H9 (cell line): ENCODE data around the gene OGDH. TPM values are rescaled to one million over a fixed set of nuclear protein-coding genes. Genes with fewer than 3 reads are reported as not detected.

Experiments
- DNase-seq: peaks from one replicate; pipeline ENCODE4 v3.0.0-alpha.2; 2017
- H2AFZ ChIP-seq: one replicate; pipeline ENCODE4 v1.6.1; 2013; ENCODE audit warnings: mild to moderate bottlenecking, low read length, control low read depth, moderate library complexity
- H2AK5ac ChIP-seq: 2 replicates; pipeline ENCODE4 v1.6.1; 2013; ENCODE audit warnings: low read length, control low read depth, mixed read lengths; ENCODE audit not compliant: insufficient read length
- H2BK120ac ChIP-seq: one replicate; pipeline ENCODE4 v1.6.1; 2013; ENCODE audit warnings: low read depth, mild to moderate bottlenecking, low read length, control low read depth, inconsistent platforms; ENCODE audit not compliant: poor library complexity, severe bottlenecking
- H2BK12ac ChIP-seq: 2 replicates; pipeline ENCODE4 v1.6.1; 2013; ENCODE audit warnings: low read length, control low read depth, mixed read lengths, low read depth; ENCODE audit not compliant: insufficient read length
- H2BK15ac ChIP-seq: 2 replicates; pipeline ENCODE4 v1.6.1; 2013; ENCODE audit warnings: low read depth, low read length, control low read depth
- H2BK20ac ChIP-seq: one replicate; pipeline ENCODE4 v1.6.1; 2013; ENCODE audit warnings: low read depth, mild to moderate bottlenecking, low read length, control low read depth, inconsistent platforms; ENCODE audit not compliant: poor library complexity, severe bottlenecking
- H2BK5ac ChIP-seq: 2 replicates; pipeline ENCODE4 v1.6.1; 2013; ENCODE audit warnings: low read length, control low read depth, mixed read lengths; ENCODE audit not compliant: insufficient read length
- H3K14ac ChIP-seq: 2 replicates; pipeline ENCODE4 v1.6.1; 2013; ENCODE audit warnings: low read length, control low read depth; ENCODE audit not compliant: insufficient read depth
- H3K18ac ChIP-seq: 2 replicates; pipeline ENCODE4 v1.6.1; 2013; ENCODE audit warnings: low read depth, mild to moderate bottlenecking, mixed read lengths, low read length, control low read depth; ENCODE audit not compliant: insufficient read length
- H3K23ac ChIP-seq: 2 replicates; pipeline ENCODE4 v1.6.1; 2013; ENCODE audit warnings: low read length, control low read depth, mixed read lengths, low read depth; ENCODE audit not compliant: insufficient read length
- H3K23me2 ChIP-seq: 2 replicates; pipeline ENCODE4 v1.6.1; 2013; ENCODE audit warnings: low read depth, mild to moderate bottlenecking, mixed read lengths, low read length, control low read depth; ENCODE audit not compliant: insufficient read length, poor library complexity, severe bottlenecking
- H3K27ac ChIP-seq: 2 replicates; pipeline ENCODE4 v1.5.1; 2013; ENCODE audit warnings: low read length, control low read depth, mixed read lengths, low read depth; ENCODE audit not compliant: insufficient read length
- H3K27me3 ChIP-seq: 2 replicates; pipeline ENCODE4 v1.6.1; 2013; ENCODE audit warnings: low read length, control low read depth, inconsistent platforms; ENCODE audit not compliant: insufficient read depth
- H3K4ac ChIP-seq: 2 replicates; pipeline ENCODE4 v1.6.1; 2013; ENCODE audit warnings: low read depth, mild to moderate bottlenecking, control low read depth, inconsistent platforms, low read length, moderate library complexity
- H3K4me1 ChIP-seq: 2 replicates; pipeline ENCODE4 v1.6.1; 2013; ENCODE audit warnings: low read length, control low read depth, inconsistent platforms; ENCODE audit not compliant: insufficient read depth
- H3K4me2 ChIP-seq: 2 replicates; pipeline ENCODE4 v1.6.1; 2013; ENCODE audit warnings: low read length, control low read depth, mixed read lengths; ENCODE audit not compliant: insufficient read length, insufficient read depth
- H3K56ac ChIP-seq: 2 replicates; pipeline ENCODE4 v1.6.1; 2013; ENCODE audit warnings: low read depth, mild to moderate bottlenecking, mixed read lengths, low read length, control low read depth; ENCODE audit not compliant: insufficient read length
- H3K79me1 ChIP-seq: 2 replicates; pipeline ENCODE4 v1.6.1; 2013; ENCODE audit warnings: low read depth, mild to moderate bottlenecking, moderate library complexity, low read length, control low read depth, inconsistent platforms; ENCODE audit not compliant: insufficient read depth, poor library complexity, severe bottlenecking
- H3K79me2 ChIP-seq: 2 replicates; pipeline ENCODE4 v1.6.1; 2013; ENCODE audit warnings: low read length, control low read depth, inconsistent platforms; ENCODE audit not compliant: insufficient read depth
- H3K9ac ChIP-seq: 2 replicates; pipeline ENCODE4 v1.6.1; 2013; ENCODE audit warnings: low read length, control low read depth, mixed read lengths; ENCODE audit not compliant: insufficient read length; ENCODE audit errors: extremely low read depth
- H3K9me3 ChIP-seq: one replicate; pipeline ENCODE4 v1.6.1; 2013; ENCODE audit warnings: low read depth, low read length, inconsistent platforms; ENCODE audit not compliant: control insufficient read depth
- H3T11ph ChIP-seq: one replicate; pipeline ENCODE4 v1.6.1; 2013; ENCODE audit warnings: mild to moderate bottlenecking, low read length, control low read depth, inconsistent platforms
- H4K20me1 ChIP-seq: one replicate; pipeline ENCODE4 v1.6.1; 2013; ENCODE audit not compliant: control insufficient read depth, insufficient read length, insufficient read depth
- H4K5ac ChIP-seq: 2 replicates; pipeline ENCODE4 v1.6.1; 2013; ENCODE audit warnings: low read depth, mild to moderate bottlenecking, mixed read lengths, low read length, control low read depth; ENCODE audit not compliant: insufficient read length
- H4K8ac ChIP-seq: replicated peaks from 2 replicates; pipeline ENCODE4 v1.6.1; 2013; ENCODE audit warnings: low read length, control low read depth, mixed read lengths, low read depth; ENCODE audit not compliant: insufficient read length
- H4K91ac ChIP-seq: 2 replicates; pipeline ENCODE4 v1.6.1; 2013; ENCODE audit warnings: low read depth, mild to moderate bottlenecking, moderate library complexity, mixed read lengths, low read length, control low read depth; ENCODE audit not compliant: insufficient read length
- H3K27ac Mint-ChIP-seq, 3 experiments: 2 replicates in 2 of 3; 3 replicates in 1 of 3; pipeline ENCODE4 v1.8.0; 2020 to 2021; ENCODE audit warnings: mixed read lengths in 3 of 3, mild to moderate bottlenecking in 1 of 3, moderate library complexity in 1 of 3
- H3K27me3 Mint-ChIP-seq: 2 replicates; pipeline ENCODE4 v1.8.0; 2021; ENCODE audit warnings: low read depth, mild to moderate bottlenecking, moderate library complexity, mixed read lengths
- H3K36me3 Mint-ChIP-seq, 3 experiments: 2 replicates in 2 of 3; 3 replicates in 1 of 3; pipeline ENCODE4 v1.8.0; 2020 to 2021; ENCODE audit warnings: low read depth in 3 of 3, mixed read lengths in 3 of 3; ENCODE audit not compliant: insufficient read depth in 1 of 3
- H3K4me1 Mint-ChIP-seq, 2 experiments: 2 replicates each; pipeline ENCODE4 v1.8.0; 2020; ENCODE audit warnings: mixed read lengths in 2 of 2
- H3K4me3 Mint-ChIP-seq, 2 experiments: 2 replicates in 1 of 2; 3 replicates in 1 of 2; pipeline ENCODE4 v1.8.0; 2020 to 2021; ENCODE audit warnings: mild to moderate bottlenecking in 2 of 2, mixed read lengths in 2 of 2, moderate library complexity in 1 of 2
- H3K9me3 Mint-ChIP-seq, 2 experiments: 2 replicates in 1 of 2; 3 replicates in 1 of 2; pipeline ENCODE4 v1.8.0; 2020; ENCODE audit warnings: mild to moderate bottlenecking in 2 of 2, mixed read lengths in 2 of 2, moderate library complexity in 1 of 2
- CTCF ChIP-seq: fragments of 200-600 bp; sonication (generic); conservative IDR thresholded peaks from 3 replicates; pipeline ENCODE4 v1.8.0; 2021; ENCODE audit warnings: antibody characterized with exemption, mild to moderate bottlenecking
- WGBS: extraction: QIAGEN DNeasy Blood & Tissue Kit; methylation state at CpG from one replicate; pipeline ENCODE4 v1.1.7; 2013; ENCODE audit warnings: missing lambda C conversion rate, low lambda C conversion rate, mixed read lengths; ENCODE audit not compliant: insufficient read length; ENCODE audit errors: extremely low coverage; 5-methylcytosine and 5-hydroxymethylcytosine counted together
- total RNA-seq: library from RNA; stranded (reverse); gene quantifications from 2 replicates; pipeline ENCODE4 v1.2.1, GENCODE V29; 2021

The OGDH gene
- total RNA-seq, 1 experiment from 2014 or later, result 77.3 TPM

DNA sequence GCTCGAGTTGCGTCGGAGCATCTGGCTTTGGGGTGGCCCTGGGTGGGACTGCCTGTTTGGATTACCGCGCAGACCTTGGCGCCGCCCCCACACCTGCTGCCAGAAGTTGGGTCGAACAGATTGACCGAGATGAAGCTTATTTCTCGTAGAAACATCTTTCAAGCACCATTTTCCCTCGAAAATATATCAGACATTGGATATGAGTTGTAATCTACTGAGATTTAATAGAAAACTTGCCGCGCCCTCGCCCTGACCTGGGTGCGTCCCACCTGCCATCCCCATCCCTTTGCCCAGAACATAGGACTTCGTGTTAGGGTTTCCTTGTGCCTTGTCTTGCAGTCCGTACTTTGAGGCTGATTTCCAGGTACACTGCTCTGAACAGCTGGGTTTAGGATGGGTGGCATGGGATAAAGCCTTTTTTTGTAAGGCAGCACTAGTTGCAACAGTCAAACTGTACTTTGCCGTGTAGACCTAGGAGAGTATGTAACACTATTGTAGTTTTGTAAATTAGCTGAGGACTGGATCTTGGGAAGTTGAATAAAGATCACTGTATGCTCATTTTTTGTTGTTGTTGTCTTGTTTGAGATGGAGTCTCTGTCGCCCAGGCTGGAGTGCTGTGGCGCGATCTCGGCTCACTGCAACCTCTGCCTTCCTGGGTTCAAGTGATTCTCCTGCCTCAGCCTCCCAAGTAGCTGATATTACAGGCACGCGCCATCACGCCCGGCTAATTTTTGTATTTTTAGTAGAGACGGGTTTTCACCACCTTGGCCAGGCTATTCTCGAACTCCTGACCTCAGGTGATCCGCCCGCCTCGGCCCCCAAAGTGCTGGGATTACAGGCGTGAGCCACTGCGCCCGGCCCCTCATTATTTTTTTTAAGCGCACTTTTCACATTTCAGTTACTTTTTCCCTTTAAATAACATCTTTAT is 978 bp downstream of the OGDH start:
- Mint-ChIP-seq H3K27ac (peak overlapping the region; percentile 98 to 99 (median 99)), H3K9me3 (no peaks in the 10 kb centered on the region; a peak in 1 of 5 replicates), H3K36me3 (peaks cover 4 to 11% (median 10%) of the 10 kb centered on the region in 3 experiments), H3K27me3 (peaks cover 2% of the 10 kb centered on the region; the same call in 1 of the 2 replicates), H3K4me3 (peak overlapping the region; percentile 91 to 94), H3K4me1 (peaks cover 9 to 19% of the 10 kb centered on the region in 2 experiments)
- Histone ChIP-seq H4K5ac (no peak overlapping the region), H3K23me2 (peaks cover 4% of the 10 kb centered on the region), H3K9me3 (no peaks in the 10 kb centered on the region), H3K18ac (peak overlapping the region; percentile 53), H3T11ph (no peak overlapping the region), H2AFZ (no peak overlapping the region), H2BK20ac (no peak overlapping the region), H3K23ac (no peak overlapping the region), H4K20me1 (no peaks in the 10 kb centered on the region), H3K27ac (peak overlapping the region; percentile 42), H3K56ac (no peak overlapping the region), H3K27me3 (no peaks in the 10 kb centered on the region), H3K79me2 (peaks cover 20% of the 10 kb centered on the region; the same call in 1 of the 2 replicates), H2BK120ac (no peak overlapping the region), H2BK15ac (no peak overlapping the region), H2BK5ac (no peak overlapping the region), H3K79me1 (peaks cover 3% of the 10 kb centered on the region), H3K4ac (no peak overlapping the region; the same call in 1 of the 2 replicates), H3K9ac (peak overlapping the region; percentile 94), H4K91ac (no peak overlapping the region), H3K4me2 (peak overlapping the region; percentile 98), H2BK12ac (no peak overlapping the region), H4K8ac (no peak overlapping the region), H2AK5ac (no peak overlapping the region), H3K14ac (peak overlapping the region; percentile 81), H3K4me1 (no peaks in the 10 kb centered on the region; the same call in 1 of the 2 replicates)
- no CpG with 5 or more reads among the region's 35 CpGs for WGBS
- no peak for DNase-seq
- no peak for TF ChIP-seq CTCF
